ENCODE data around the gene PGC. TPM values are rescaled to one million over a fixed set of nuclear protein-coding genes. Genes with fewer than 3 reads are reported as not detected.

PGC gene
- total RNA-seq, 1 experiment from 2014 or later: not detected

GRCh38 chr6:41731561-41732086 is 15.6 kb downstream of the PGC start:
- Histone ChIP-seq H4K5ac (ENCODE audit: insufficient read length, low read depth, low read length) (no peak overlapping the region), H3K4ac (ENCODE audit: low read depth, low read length) (no peak overlapping the region), H3K9ac (ENCODE audit: extremely low read depth, insufficient read length, low read length) (no peak overlapping the region), H2BK15ac (ENCODE audit: low read depth, low read length) (no peak overlapping the region), H3K27ac (ENCODE audit: insufficient read length, low read depth, low read length) (no peak overlapping the region), H3K4me1 (ENCODE audit: insufficient read depth, low read length) (peaks cover 11% of the 10 kb centered on the region; the same call in 1 of the 2 replicates), H3K9me3 (ENCODE audit: control insufficient read depth, low read depth, low read length) (no peaks in the 10 kb centered on the region), H3K27me3 (ENCODE audit: insufficient read depth, low read length) (no peaks in the 10 kb centered on the region), H3K23ac (ENCODE audit: insufficient read length, low read depth, low read length) (no peak overlapping the region), H2AFZ (ENCODE audit: low read length) (no peak overlapping the region), H3K4me2 (ENCODE audit: insufficient read depth, insufficient read length, low read length) (no peak overlapping the region), H3T11ph (ENCODE audit: low read length) (no peak overlapping the region), H3K79me2 (ENCODE audit: insufficient read depth, low read length) (no peaks in the 10 kb centered on the region), H3K79me1 (ENCODE audit: insufficient read depth, low read depth, low read length, poor library complexity, severe bottlenecking) (no peaks in the 10 kb centered on the region), H2BK20ac (ENCODE audit: low read depth, low read length, poor library complexity, severe bottlenecking) (no peak overlapping the region), H4K8ac (replicated peaks; ENCODE audit: insufficient read length, low read depth, low read length) (no peak overlapping the region), H3K56ac (ENCODE audit: insufficient read length, low read depth, low read length) (no peak overlapping the region), H4K20me1 (ENCODE audit: control insufficient read depth, insufficient read depth, insufficient read length) (no peaks in the 10 kb centered on the region), H2AK5ac (ENCODE audit: insufficient read length, low read length) (no peak overlapping the region), H4K91ac (ENCODE audit: insufficient read length, low read depth, low read length) (no peak overlapping the region), H3K18ac (ENCODE audit: insufficient read length, low read depth, low read length) (no peak overlapping the region), H2BK5ac (ENCODE audit: insufficient read length, low read length) (no peak overlapping the region), H2BK12ac (ENCODE audit: insufficient read length, low read depth, low read length) (no peak overlapping the region), H3K23me2 (ENCODE audit: insufficient read length, low read depth, low read length, poor library complexity, severe bottlenecking) (peaks cover 12% of the 10 kb centered on the region), H3K14ac (ENCODE audit: insufficient read depth, low read length) (no peak overlapping the region), H2BK120ac (ENCODE audit: low read depth, low read length, poor library complexity, severe bottlenecking) (no peak overlapping the region)
- no peak overlapping the region for H3K4me3 Mint-ChIP-seq
- no peaks in the 10 kb centered on the region for H3K36me3 Mint-ChIP-seq (ENCODE audit: insufficient read depth in 1 of 3, low read depth in 3 of 3)
- H3K27ac Mint-ChIP-seq: no peak overlapping the region
- no peaks in the 10 kb centered on the region; a peak in 1 of 5 replicates for H3K9me3 Mint-ChIP-seq
- no peak for TF ChIP-seq CTCF (conservative IDR thresholded peaks at IDR 0.05)
- no peak for DNase-seq
- peaks cover 52 to 57% of the 10 kb centered on the region in 2 experiments for H3K4me1 Mint-ChIP-seq
- H3K27me3 Mint-ChIP-seq (ENCODE audit: low read depth): peaks cover 34% of the 10 kb centered on the region
- no CpG with 5 or more reads among the region's 7 CpGs for WGBS (ENCODE audit: extremely low coverage, insufficient read length, low lambda C conversion rate)

All from H9 (cell line).